RWPE1 (cell line): Measurements from ENCODE around the gene IPO7.

Experiments used
- CTCF ChIA-PET: fragments of 350-600 bp; sonication (Branson Sonifier 250); formaldehyde crosslinking; extraction: SDS; loops from one replicate; lab custom pipeline; 2021; lab: Yijun Ruan, JAX
- POLR2A ChIA-PET: fragments of 400-600 bp; formaldehyde crosslinking; extraction: SDS; loops from one replicate; lab custom pipeline; 2020; ENCODE audit warnings: antibody characterized with exemption; ENCODE audit not compliant: low non-redundant PET; lab: Yijun Ruan, JAX
- DNase-seq: peaks from one replicate; pipeline ENCODE4 v3.0.0; 2012; ENCODE audit warnings: low spot score
- H3K27ac ChIP-seq: fragments of 450-650 bp; 2 replicates; pipeline ENCODE4 v1.5.1; 2017
- TF ChIP-seq, protein P1 (sequence below): fragments of 450-650 bp; conservative IDR thresholded peaks from 2 replicates; pipeline ENCODE4 v1.5.1; 2017; ENCODE audit warnings: low read depth, mild to moderate bottlenecking

Gene IPO7

DNA sequence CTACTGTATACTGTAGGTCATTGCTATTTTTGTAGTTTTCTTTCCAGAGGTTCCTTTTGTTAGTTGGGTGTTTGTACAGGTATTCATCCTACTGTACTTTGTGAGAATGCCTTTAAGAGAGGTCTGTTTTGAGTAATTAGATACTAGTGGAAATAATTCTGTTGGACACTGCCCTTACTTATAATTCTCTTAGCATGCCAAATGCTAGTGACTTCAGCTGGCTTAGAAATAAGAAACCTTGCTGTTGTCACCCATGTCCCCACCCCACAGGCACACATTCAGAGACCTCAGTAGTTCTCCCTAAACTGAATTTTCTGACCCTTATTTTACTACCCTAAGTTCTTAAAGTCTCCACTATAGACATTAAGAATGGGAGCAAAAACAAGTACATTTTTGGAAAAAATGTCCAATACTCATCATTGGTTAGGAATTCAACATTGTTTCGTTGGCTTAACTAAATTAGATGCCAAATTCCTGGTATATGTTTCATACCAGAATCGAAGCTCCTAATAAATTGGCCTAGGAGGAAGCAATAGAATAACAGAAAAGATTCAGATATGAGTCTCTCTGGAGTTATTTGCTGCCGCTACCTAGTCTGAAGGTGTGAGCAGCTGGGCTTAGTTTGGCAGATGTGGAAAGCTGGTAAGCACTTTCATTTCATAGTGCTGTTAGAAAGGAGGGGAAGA lies 104.8 kb downstream of the IPO7 start:
- TF ChIP-seq, protein P1, sequence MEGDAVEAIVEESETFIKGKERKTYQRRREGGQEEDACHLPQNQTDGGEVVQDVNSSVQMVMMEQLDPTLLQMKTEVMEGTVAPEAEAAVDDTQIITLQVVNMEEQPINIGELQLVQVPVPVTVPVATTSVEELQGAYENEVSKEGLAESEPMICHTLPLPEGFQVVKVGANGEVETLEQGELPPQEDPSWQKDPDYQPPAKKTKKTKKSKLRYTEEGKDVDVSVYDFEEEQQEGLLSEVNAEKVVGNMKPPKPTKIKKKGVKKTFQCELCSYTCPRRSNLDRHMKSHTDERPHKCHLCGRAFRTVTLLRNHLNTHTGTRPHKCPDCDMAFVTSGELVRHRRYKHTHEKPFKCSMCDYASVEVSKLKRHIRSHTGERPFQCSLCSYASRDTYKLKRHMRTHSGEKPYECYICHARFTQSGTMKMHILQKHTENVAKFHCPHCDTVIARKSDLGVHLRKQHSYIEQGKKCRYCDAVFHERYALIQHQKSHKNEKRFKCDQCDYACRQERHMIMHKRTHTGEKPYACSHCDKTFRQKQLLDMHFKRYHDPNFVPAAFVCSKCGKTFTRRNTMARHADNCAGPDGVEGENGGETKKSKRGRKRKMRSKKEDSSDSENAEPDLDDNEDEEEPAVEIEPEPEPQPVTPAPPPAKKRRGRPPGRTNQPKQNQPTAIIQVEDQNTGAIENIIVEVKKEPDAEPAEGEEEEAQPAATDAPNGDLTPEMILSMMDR: no peak
- H3K27ac ChIP-seq: no peak overlapping the region
- DNase-seq: peak; percentile 23
- ChIA-PET POLR2A (no interaction called here), CTCF (interaction anchor here (0.7 kb wide), 1 partner anchor 10 kb away, joined by 4 read pairs; no protein-coding TSS in a partner anchor)

DNA sequence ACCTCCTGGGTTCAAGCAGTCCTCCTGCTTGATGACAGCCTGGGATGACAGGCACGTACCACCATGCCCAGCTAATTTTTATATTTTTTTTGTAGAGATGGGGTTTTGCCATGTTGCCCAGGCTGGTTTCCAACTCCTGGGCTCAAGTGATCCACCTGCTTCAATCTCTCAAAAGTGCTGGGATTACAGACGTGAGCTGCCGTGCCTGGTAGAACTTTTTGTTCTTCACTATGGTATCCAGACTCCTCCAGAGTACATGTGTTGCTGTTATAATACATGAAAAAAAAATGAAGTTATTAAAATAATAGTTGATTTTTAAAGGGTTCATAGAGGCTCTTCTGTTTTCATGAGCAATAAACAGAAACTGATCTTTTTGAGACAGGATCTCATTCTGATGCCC lies 105.9 kb downstream of the IPO7 start:
- CTCF ChIA-PET: interaction anchor here (1.6 kb wide), 1 partner anchor 16 kb away, joined by 11 read pairs; no protein-coding TSS in a partner anchor
- TF ChIP-seq, protein P1: no peak
- POLR2A ChIA-PET: interaction anchor here (0.6 kb wide), 1 partner anchor 41 kb away, joined by 3 read pairs; no protein-coding TSS in a partner anchor
- no peak overlapping the region for H3K27ac ChIP-seq
- no peak for DNase-seq

- no peak for DNase-seq
- H3K27ac ChIP-seq: no peak overlapping the region
- ChIA-PET CTCF (interaction anchor here (0.6 kb wide), 1 partner anchor 288 kb away, joined by 4 read pairs; no protein-coding TSS in a partner anchor), POLR2A (no interaction called here)
- TF ChIP-seq, protein P1: no peak
Measured at GRCh38 chr11:9493492-9493891, 109.0 kb downstream of the IPO7 start.

- no peak overlapping the region for H3K27ac ChIP-seq
- ChIA-PET POLR2A (no interaction called here), CTCF (no interaction called here)
- no peak for DNase-seq
- TF ChIP-seq, protein P1: no peak
Measured at GRCh38 chr11:9494316-9494715, 109.9 kb downstream of the IPO7 start.

DNA sequence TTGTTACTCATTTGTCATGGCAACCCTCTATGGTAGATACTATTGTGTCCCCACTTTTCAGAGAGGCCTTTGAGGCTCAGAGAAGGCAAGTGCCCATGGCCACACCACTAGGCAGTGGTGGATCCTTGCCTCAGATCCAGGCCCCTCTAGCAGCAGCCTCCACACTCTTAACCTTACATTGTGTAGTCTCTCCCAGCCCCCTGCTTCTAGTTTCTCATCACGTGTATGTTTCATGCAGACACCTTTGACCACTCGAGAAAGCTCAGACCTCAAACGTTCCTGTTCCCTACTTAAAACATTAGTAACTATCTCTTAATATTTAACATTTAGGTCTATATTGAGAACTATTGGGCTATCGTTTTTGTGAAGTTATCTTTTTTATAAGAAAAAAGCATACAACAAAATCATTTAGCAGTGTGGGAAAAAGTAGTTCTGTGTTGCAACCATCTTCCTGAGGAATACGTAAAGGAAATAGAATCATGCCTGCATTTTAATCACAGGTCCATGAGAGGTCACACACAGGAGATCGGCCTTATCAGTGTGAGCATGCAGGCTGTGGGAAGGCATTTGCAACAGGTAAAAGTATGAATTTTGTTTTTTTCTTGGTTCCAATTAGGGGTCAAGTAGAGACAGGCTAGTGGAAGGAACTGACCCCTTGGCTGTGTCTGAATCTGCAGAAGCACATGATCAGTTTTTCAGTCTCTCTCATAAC lies 111.5 kb downstream of the IPO7 start:
- ChIA-PET POLR2A (no interaction called here), CTCF (interaction anchor here (0.5 kb wide), 1 partner anchor 165 kb away, joined by 4 read pairs; no protein-coding TSS in a partner anchor)
- H3K27ac ChIP-seq: no peak overlapping the region
- TF ChIP-seq, protein P1: no peak
- no peak for DNase-seq
